Mucosa of descending colon (tissue), 3 donors: Measurements from ENCODE around the gene FAM193A. TPM values are rescaled to one million over a fixed set of nuclear protein-coding genes. Genes with fewer than 3 reads are reported as not detected.

Experiments
- ATAC-seq: fragments of 200-7000 bp; cut with Tn5 transposase; one replicate; pipeline ENCODE4 v1.9.1; 2020; ENCODE audit warnings: mild to moderate bottlenecking, moderate library complexity
- DNase-seq, 3 donors: peaks; one replicate each; pipeline ENCODE4 v3.0.0-alpha.2; 2020
- H3K36me3 ChIP-seq: fragments of 200-600 bp; one replicate; pipeline ENCODE4 v1.8.0; 2021; ENCODE audit warnings: low read depth, mild to moderate bottlenecking
- H3K4me1 ChIP-seq: fragments of 200-600 bp; one replicate; pipeline ENCODE4 v1.8.0; 2021; ENCODE audit warnings: low read depth, mild to moderate bottlenecking
- H3K4me3 ChIP-seq: fragments of 200-600 bp; one replicate; pipeline ENCODE4 v1.8.0; 2021; ENCODE audit warnings: mild to moderate bottlenecking
- H3K9me3 ChIP-seq: fragments of 200-600 bp; one replicate; pipeline ENCODE4 v1.8.0; 2021; ENCODE audit warnings: mild to moderate bottlenecking
- intact Hi-C, 2 donors: fragments of 100-400 bp; cut with DNase I in 1 of 2; cut with micrococcal nuclease in 1 of 2; formaldehyde crosslinking; loops; one replicate each; pipeline versions ENCODE4 v1.11.0 to v1.11.1; 2022; cut with DNase I, micrococcal nuclease
- long read RNA-seq, 2 donors: library from polyadenylated mRNA; unstranded; transcript quantifications; one replicate each; pipeline ENCODE4 v2.0.0, GENCODE V29; 2019 to 2021
- total RNA-seq, 3 donors: library from RNA; stranded (reverse); fragmentation: NEBNext Ultra II Directional in 2 of 3; extraction: Animal tissue kit (Norgen Biotek cat#: 25700) in 2 of 3; gene quantifications; one replicate each; pipeline versions ENCODE4 v1.2.1 to v1.2.4, GENCODE V29; 2021 to 2023
- TF ChIP-seq, protein P1 (sequence below): fragments of 200-600 bp; IDR thresholded peaks from one replicate; pipeline ENCODE4 v1.8.0; 2022; ENCODE audit warnings: antibody characterized with exemption, mild to moderate bottlenecking
- donor health status: DM: no; HTN: no; CAD: no; lungs with moderate emphysema.
- donor health status: DM: no; HTN: no; CAD: no.
- donor health status: DM: no; HTN: yes; CAD: no.

The FAM193A gene, protein sequence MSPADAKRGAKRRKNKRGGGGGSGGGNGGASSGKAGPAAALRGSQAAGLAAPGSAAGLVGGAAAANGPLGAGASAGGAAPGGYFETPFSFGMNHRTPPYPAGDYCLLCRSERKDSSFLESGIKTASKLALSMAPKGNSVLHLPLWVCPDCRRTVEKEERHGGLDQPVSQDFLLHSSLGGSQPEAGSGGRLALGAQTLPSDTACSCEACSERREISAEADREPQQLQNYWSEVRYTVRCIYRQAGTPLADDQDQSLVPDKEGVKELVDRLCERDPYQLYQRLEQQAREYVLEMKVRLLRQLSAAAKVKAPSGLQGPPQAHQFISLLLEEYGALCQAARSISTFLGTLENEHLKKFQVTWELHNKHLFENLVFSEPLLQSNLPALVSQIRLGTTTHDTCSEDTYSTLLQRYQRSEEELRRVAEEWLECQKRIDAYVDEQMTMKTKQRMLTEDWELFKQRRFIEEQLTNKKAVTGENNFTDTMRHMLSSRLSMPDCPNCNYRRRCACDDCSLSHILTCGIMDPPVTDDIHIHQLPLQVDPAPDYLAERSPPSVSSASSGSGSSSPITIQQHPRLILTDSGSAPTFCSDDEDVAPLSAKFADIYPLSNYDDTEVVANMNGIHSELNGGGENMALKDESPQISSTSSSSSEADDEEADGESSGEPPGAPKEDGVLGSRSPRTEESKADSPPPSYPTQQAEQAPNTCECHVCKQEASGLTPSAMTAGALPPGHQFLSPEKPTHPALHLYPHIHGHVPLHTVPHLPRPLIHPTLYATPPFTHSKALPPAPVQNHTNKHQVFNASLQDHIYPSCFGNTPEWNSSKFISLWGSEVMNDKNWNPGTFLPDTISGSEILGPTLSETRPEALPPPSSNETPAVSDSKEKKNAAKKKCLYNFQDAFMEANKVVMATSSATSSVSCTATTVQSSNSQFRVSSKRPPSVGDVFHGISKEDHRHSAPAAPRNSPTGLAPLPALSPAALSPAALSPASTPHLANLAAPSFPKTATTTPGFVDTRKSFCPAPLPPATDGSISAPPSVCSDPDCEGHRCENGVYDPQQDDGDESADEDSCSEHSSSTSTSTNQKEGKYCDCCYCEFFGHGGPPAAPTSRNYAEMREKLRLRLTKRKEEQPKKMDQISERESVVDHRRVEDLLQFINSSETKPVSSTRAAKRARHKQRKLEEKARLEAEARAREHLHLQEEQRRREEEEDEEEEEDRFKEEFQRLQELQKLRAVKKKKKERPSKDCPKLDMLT (N-terminal part only)
- 10 to 100 TPM; 26.7 to 35.2 (median 28.6) TPM for total RNA-seq
- long read RNA-seq, donor 1, full-length matches to known transcripts: 1 of 10 reads
- long read RNA-seq, donor 1, partial matches to known transcripts: 4 of 10 reads
- long read RNA-seq, donor 1, other reads (novel, unspliced or antisense): 5 of 10 reads
- long read RNA-seq, donor 2, partial matches to known transcripts: 0 of 2 reads
- long read RNA-seq, donor 2, other reads (novel, unspliced or antisense): 2 of 2 reads

DNA sequence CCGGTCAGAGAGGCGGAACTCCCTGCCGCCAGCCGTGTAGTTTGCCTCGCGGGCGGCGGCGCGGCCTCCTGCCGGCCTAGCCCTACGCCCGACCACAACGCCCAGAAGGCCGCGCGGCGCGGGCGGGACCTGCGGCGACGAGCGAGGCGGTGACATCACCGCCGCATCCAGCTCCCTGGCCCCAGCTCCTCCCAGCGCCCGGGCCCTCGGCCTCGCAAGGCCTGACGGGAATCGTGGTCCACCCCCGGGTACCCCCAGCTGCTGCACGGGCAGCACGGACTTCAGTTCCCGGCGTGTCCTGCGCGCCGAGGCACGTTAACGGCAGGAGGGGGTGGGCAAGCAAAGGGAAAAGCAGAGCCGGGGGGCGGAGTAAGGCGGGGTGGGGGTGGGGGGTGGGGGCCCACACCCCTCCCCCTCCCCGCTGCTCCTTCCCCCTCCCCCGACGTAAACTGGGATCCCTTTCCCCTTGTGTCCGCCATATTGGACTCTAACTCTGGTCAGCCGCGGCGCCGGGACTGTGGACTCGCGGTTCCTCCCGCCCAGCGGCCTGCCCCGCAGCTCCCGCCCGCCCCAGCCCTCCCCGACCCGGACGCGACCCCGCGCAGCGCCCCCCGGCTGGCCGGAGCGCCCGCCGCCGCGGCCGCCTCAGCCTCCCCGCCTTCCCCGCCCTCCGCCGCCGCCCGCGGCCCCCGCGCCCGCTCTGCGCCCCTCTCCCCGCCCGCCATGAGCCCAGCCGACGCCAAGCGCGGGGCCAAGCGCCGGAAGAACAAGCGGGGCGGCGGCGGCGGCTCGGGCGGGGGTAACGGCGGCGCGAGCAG, at the start of gene FAM193A:
FAM193A (plus strand) TSS at position 455 of the 818 bp plus-strand sequence; CDS start at position 724, 269 bp downstream.
- Histone ChIP-seq H3K36me3 (no peaks in the 10 kb centered on the region), H3K4me3 (peak within 1 kb of the TSS; percentile 72), H3K9me3 (no peaks in the 10 kb centered on the region), H3K4me1 (peaks cover 16% of the 10 kb centered on the region)
- TF ChIP-seq, protein P1, sequence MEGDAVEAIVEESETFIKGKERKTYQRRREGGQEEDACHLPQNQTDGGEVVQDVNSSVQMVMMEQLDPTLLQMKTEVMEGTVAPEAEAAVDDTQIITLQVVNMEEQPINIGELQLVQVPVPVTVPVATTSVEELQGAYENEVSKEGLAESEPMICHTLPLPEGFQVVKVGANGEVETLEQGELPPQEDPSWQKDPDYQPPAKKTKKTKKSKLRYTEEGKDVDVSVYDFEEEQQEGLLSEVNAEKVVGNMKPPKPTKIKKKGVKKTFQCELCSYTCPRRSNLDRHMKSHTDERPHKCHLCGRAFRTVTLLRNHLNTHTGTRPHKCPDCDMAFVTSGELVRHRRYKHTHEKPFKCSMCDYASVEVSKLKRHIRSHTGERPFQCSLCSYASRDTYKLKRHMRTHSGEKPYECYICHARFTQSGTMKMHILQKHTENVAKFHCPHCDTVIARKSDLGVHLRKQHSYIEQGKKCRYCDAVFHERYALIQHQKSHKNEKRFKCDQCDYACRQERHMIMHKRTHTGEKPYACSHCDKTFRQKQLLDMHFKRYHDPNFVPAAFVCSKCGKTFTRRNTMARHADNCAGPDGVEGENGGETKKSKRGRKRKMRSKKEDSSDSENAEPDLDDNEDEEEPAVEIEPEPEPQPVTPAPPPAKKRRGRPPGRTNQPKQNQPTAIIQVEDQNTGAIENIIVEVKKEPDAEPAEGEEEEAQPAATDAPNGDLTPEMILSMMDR: no peak
- peak; percentile 95 for ATAC-seq
- DNase-seq: peak; percentile 96 to 100 (median 99)
- intact Hi-C loops: no loop called here

DNA sequence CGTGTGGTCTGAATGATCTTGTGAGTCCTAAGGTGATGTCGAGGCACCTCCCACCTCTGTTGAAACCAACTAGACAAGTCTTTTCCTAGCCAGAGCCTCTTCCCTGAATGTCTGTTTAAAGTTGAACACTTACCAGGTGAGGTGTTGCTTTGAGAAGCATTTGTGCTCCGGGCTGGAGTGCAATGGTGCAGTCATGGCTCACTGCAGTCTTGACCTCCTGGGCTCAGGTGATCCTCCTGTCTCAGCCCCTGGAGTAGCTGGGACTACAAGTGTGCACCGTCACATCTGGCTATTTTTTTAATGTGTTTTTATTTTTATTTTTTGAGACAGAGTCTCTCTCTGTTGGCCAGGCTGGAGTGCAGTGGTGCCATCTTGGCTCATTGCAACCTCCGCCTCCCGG, 49.5 kb upstream of the FAM193A start:
- DNase-seq (no peak), ATAC-seq (no peak)
- H3K4me1 ChIP-seq: peaks cover 57% of the 10 kb centered on the region

DNA sequence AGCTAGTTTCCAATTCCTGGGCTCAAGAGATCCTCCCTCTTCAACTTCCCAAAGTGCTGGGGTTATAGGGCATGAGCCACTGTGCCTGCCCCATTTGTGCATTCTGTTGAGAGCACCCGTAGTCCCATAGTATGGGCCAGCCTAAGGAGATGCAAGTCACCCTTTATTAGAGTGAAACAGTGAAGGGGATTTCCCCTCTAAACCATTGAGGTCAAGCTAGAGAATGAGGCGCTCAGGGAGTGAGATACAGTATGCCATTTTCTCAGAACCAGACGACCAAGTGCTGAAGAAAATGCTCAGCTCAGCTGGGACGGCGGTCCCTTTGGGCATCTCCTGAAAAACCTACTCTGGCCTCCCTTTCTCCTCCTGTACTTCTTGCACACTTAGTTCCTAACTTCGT, 48.8 kb upstream of the FAM193A start:
- Histone ChIP-seq H3K4me3 (no peak overlapping the region), H3K9me3 (no peaks in the 10 kb centered on the region), H3K36me3 (no peaks in the 10 kb centered on the region), H3K4me1 (peaks cover 51% of the 10 kb centered on the region)
- intact Hi-C loops: no loop called here
- no peak for DNase-seq
- no peak for ATAC-seq
- TF ChIP-seq, protein P1: no peak

More for the DNA sequence above, 49.5 kb upstream of the FAM193A start:
- intact Hi-C loops: no loop called here
- Histone ChIP-seq H3K36me3 (no peaks in the 10 kb centered on the region), H3K9me3 (no peaks in the 10 kb centered on the region), H3K4me3 (no peak overlapping the region)
- TF ChIP-seq, protein P1: no peak

DNA sequence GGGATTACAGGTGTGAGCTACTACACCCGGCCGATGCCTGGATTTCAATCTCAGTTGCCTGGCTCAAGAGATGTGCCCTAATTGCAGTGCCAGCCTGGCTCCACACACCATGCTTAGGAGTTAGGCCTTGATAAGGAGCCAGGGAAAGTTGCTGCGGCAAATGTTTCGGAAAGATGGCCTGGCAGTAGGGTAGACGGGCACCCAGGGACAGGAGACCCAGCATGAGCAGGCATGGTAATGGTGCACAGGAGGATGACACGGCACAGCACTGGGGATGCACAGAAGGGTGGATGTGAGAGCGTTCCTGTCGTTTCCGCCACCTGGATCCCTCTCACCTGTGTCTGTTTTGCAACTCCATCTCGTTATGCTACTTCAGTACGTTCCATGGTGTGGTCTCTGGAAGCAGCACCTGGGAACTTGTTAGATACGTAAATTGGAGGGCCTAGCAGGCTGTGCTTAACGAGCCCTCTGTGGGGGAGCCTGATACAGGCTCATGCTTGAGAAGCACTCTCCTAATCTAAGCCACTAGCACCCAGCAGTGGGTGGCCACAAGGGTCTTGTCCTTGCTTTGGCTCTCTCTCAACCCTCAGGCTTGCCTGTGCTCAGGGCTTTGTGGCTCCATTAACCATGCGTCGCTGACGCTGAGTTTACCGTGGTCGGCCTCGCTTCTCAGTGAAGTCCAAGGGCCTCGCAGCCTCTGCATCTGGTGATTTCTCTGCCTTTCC, 47.2 kb upstream of the FAM193A start:
- DNase-seq: no peak
- Histone ChIP-seq H3K36me3 (no peaks in the 10 kb centered on the region), H3K4me3 (no peak overlapping the region), H3K9me3 (no peaks in the 10 kb centered on the region), H3K4me1 (peaks cover 40% of the 10 kb centered on the region)
- TF ChIP-seq, protein P1: no peak
- intact Hi-C loops: no loop called here
- ATAC-seq: no peak
